Gastroesophageal sphincter (tissue), 4 donors: ENCODE results near the gene ODF2. TPM values are rescaled to one million over a fixed set of nuclear protein-coding genes. Genes with fewer than 3 reads are reported as not detected.
A peak's percentile ranks its signal among the peaks of the same experiment; 100 is the strongest.

Experiments
- ATAC-seq: fragments of 150-250 bp; one replicate; pipeline ENCODE4 v1.9.1; 2016; ENCODE audit warnings: mild to moderate bottlenecking, moderate library complexity
- H3K27ac ChIP-seq, 4 donors: fragments of 200-600 bp; sonication (generic) in 3 of 4; 1 replicate in 3 of 4; 2 replicates in 1 of 4; pipeline ENCODE4 v1.5.1; 2016 to 2019
- H3K27me3 ChIP-seq: fragments of 200-600 bp; sonication (generic); one replicate; pipeline ENCODE4 v1.5.1; 2019
- H3K36me3 ChIP-seq, 2 donors: fragments of 200-600 bp; sonication (generic); one replicate each; pipeline ENCODE4 v1.5.1; 2019; ENCODE audit warnings: control low read depth in 1 of 2
- H3K4me1 ChIP-seq, 3 donors: fragments of 200-600 bp; sonication (generic); 1 replicate in 2 of 3; 2 replicates in 1 of 3; pipeline ENCODE4 v1.5.1; 2016 to 2019; ENCODE audit warnings: control low read depth in 2 of 3
- H3K4me3 ChIP-seq, 2 donors: fragments of 200-600 bp; sonication (generic); one replicate each; pipeline ENCODE4 v1.5.1; 2019; ENCODE audit warnings: mild to moderate bottlenecking in 1 of 2, moderate library complexity in 1 of 2
- H3K9me3 ChIP-seq, 3 donors: fragments of 200-600 bp; sonication (generic); one replicate each; pipeline ENCODE4 v1.5.1; 2017 to 2019; ENCODE audit warnings: control low read depth in 2 of 3
- CTCF ChIP-seq, 4 experiments: fragments of 200-600 bp in 2 of 4; fragments of 450-650 bp in 2 of 4; sonication (generic) in 1 of 4; IDR thresholded peaks; one replicate each; pipeline ENCODE4 v1.5.1; 2017 to 2019; ENCODE audit warnings: antibody characterized with exemption in 4 of 4, mild to moderate bottlenecking in 2 of 4, moderate library complexity in 2 of 4
- EP300 ChIP-seq: sonication (generic); formaldehyde crosslinking; IDR thresholded peaks from one replicate; pipeline ENCODE4 v1.6.1; 2017; ENCODE audit warnings: antibody characterized with exemption, mild to moderate bottlenecking
- POLR2A ChIP-seq, 2 donors: fragments of 450-650 bp; IDR thresholded peaks; one replicate each; pipeline ENCODE4 v1.6.1; 2017; ENCODE audit warnings: antibody characterized with exemption in 2 of 2, mild to moderate bottlenecking in 2 of 2, moderate library complexity in 1 of 2
- POLR2AphosphoS5 ChIP-seq: sonication (generic); formaldehyde crosslinking; IDR thresholded peaks from one replicate; pipeline ENCODE4 v1.6.1; 2017; ENCODE audit warnings: antibody characterized with exemption
- WGBS, 2 donors: methylation state at CpG; one replicate each; pipeline ENCODE4 v1.1.5; 2018; ENCODE audit warnings: low coverage in 1 of 2; 5-methylcytosine and 5-hydroxymethylcytosine counted together
- total RNA-seq, 4 donors: library from RNA; depleted of rRNA; stranded (reverse); fragments of >200 nt; gene quantifications; one replicate each; pipeline ENCODE4 v1.1.0, GENCODE V29; 2016

The ODF2 gene
- total RNA-seq, 4 donors from 2014 or later: 19.7 to 30.1 (median 26.9) TPM

GRCh38 chr9:128485414-128485855 is 29.6 kb downstream of the ODF2 start:
- TF ChIP-seq EP300 (no peak), POLR2A (IDR thresholded peaks at IDR 0.05) (no peak), CTCF (IDR thresholded peaks at IDR 0.05) (no peak)
- no peak for ATAC-seq
- Histone ChIP-seq H3K9me3 (no peaks in the 10 kb centered on the region), H3K4me1 (no peaks in the 10 kb centered on the region), H3K4me3 (no peak overlapping the region), H3K27me3 (no peaks in the 10 kb centered on the region), H3K36me3 (peaks cover 0 to 100% of the 10 kb centered on the region in 2 donors), H3K27ac (no peak overlapping the region)
- WGBS, 2 donors: 90% methylated on average over 2 of the region's 7 CpGs; no CpG with 5 or more reads in 1 of the 2 donors

- ATAC-seq: no peak
- peaks cover 0 to 100% of the 10 kb centered on the region in 2 donors for H3K36me3 ChIP-seq
Measured at GRCh38 chr9:128486201-128486600, 30.4 kb downstream of the ODF2 start.

GRCh38 chr9:128493424-128493823 is 37.6 kb downstream of the ODF2 start:
- ATAC-seq: no peak

More at GRCh38 chr9:128486201-128486600, 30.4 kb downstream of the ODF2 start:
- Histone ChIP-seq H3K9me3 (no peaks in the 10 kb centered on the region), H3K4me3 (no peak overlapping the region), H3K4me1 (no peaks in the 10 kb centered on the region), H3K27ac (no peak overlapping the region), H3K27me3 (no peaks in the 10 kb centered on the region)
- TF ChIP-seq POLR2AphosphoS5 (no peak), CTCF (IDR thresholded peaks at IDR 0.05) (no peak), POLR2A (IDR thresholded peaks at IDR 0.05) (no peak), EP300 (no peak)

GRCh38 chr9:128494108-128494745 is 38.4 kb downstream of the ODF2 start:
- Histone ChIP-seq H3K4me1 (peaks cover 0 to 12% (median 3%) of the 10 kb centered on the region in 3 donors), H3K4me3 (no peak overlapping the region), H3K27me3 (no peaks in the 10 kb centered on the region), H3K9me3 (no peaks in the 10 kb centered on the region), H3K36me3 (peaks cover 0 to 97% of the 10 kb centered on the region in 2 donors), H3K27ac (peak overlapping the region in 2 of 4 donors; percentile 16 to 29)
- TF ChIP-seq EP300 (no peak), POLR2A (IDR thresholded peaks at IDR 0.05) (no peak), POLR2AphosphoS5 (no peak), CTCF (IDR thresholded peaks at IDR 0.05) (no peak)
- WGBS, 2 donors: 0 to 17% methylated on average over 1 to 2 of the region's 13 CpGs
- peak; percentile 46 for ATAC-seq

More at GRCh38 chr9:128493424-128493823, 37.6 kb downstream of the ODF2 start:
- H3K36me3 ChIP-seq: peaks cover 0 to 97% of the 10 kb centered on the region in 2 donors
- H3K9me3 ChIP-seq: no peaks in the 10 kb centered on the region
- H3K4me3 ChIP-seq: no peak overlapping the region
- H3K27ac ChIP-seq: peak overlapping the region in 1 of 4 donors; percentile 16
- TF ChIP-seq POLR2A (IDR thresholded peaks at IDR 0.05) (no peak), EP300 (no peak), CTCF (IDR thresholded peaks at IDR 0.05) (no peak)
- H3K4me1 ChIP-seq: peaks cover 0 to 12% (median 3%) of the 10 kb centered on the region in 3 donors
- 100% methylated on average over 1 to 2 of the region's 2 CpGs for WGBS, 2 donors
- H3K27me3 ChIP-seq: no peaks in the 10 kb centered on the region

DNA sequence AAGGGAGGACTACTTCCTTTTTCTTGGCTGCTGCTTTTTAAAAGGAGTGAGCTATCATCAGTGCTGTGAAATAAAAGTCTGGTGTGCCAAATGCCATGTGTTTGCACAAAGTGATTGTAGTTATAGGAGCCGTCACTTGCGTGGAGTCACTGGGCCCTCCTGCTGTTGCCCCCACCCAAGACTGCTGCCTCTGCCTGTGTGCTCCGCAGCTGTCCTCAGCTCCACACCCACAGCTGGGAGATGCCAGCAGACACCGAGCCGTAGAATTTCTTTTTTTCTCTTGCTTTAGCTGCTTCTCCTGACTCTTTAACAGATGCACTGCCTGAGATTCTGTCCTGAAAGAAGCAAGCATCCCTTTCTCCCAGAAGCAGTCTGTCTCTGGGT is 38.9 kb downstream of the ODF2 start:
- WGBS, 2 donors: 60% methylated on average over 3 of the region's 5 CpGs; no CpG with 5 or more reads in 1 of the 2 donors
- Histone ChIP-seq H3K4me1 (peaks cover 0 to 12% (median 3%) of the 10 kb centered on the region in 3 donors), H3K27me3 (no peaks in the 10 kb centered on the region), H3K27ac (peak overlapping the region in 1 of 4 donors; percentile 29), H3K4me3 (no peak overlapping the region), H3K36me3 (peaks cover 0 to 97% of the 10 kb centered on the region in 2 donors), H3K9me3 (no peaks in the 10 kb centered on the region)
- TF ChIP-seq EP300: no peak
- TF ChIP-seq POLR2AphosphoS5: no peak
- no peak for TF ChIP-seq CTCF (IDR thresholded peaks at IDR 0.05)
- TF ChIP-seq POLR2A (IDR thresholded peaks at IDR 0.05): no peak
- ATAC-seq: no peak
